NCI-H2107 (cell line): ENCODE results near the gene PKD1.
"Not testable (repeated sequence)": the region's sequence is repeated elsewhere in the genome, so short reads cannot be mapped to it uniquely, and the experiment has no call there.

Experiments
- DNase-seq: peaks from one replicate; lab custom pipeline; 2025; lab: John Stamatoyannopoulos, UW

The PKD1 gene

GRCh38 chr16:2150418-2151187 is 14.9 kb upstream of the PKD1 start:
- DNase-seq, result no peak

- no peak for DNase-seq
Observed at GRCh38 chr16:2149630-2150417, 14.1 kb upstream of the PKD1 start.

- DNase-seq, result no peak
Observed at GRCh38 chr16:2148714-2149629, 13.3 kb upstream of the PKD1 start.

- peak; percentile 85 for DNase-seq
Observed at GRCh38 chr16:2147981-2148671, 12.4 kb upstream of the PKD1 start, which contains the start of gene RAB26. RAB26 (plus strand) TSS chr16:2148625; CDS start chr16:2148784, 159 bp downstream.

GRCh38 chr16:2147378-2147777 is 11.7 kb upstream of the PKD1 start:
- no peak for DNase-seq

GRCh38 chr16:2145843-2146242 is 10.1 kb upstream of the PKD1 start:
- DNase-seq, result no peak

GRCh38 chr16:2143878-2144485 is 8.3 kb upstream of the PKD1 start:
- no peak for DNase-seq

- DNase-seq, result no peak
Observed at GRCh38 chr16:2142942-2143877, 7.5 kb upstream of the PKD1 start.

- DNase-seq, result not testable (repeated sequence)
Observed at GRCh38 chr16:2135071-2135470, 627 bp downstream of the PKD1 start.

GRCh38 chr16:2133797-2134196 is 1.9 kb downstream of the PKD1 start:
- DNase-seq, result not testable (repeated sequence)

GRCh38 chr16:2129890-2130447 is 5.7 kb downstream of the PKD1 start:
- DNase-seq, result not testable (repeated sequence)

- DNase-seq, result not testable (repeated sequence)
Observed at GRCh38 chr16:2129251-2129650, 6.4 kb downstream of the PKD1 start.

- DNase-seq, result not testable (repeated sequence)
Observed at GRCh38 chr16:2127630-2128280, 7.9 kb downstream of the PKD1 start.

GRCh38 chr16:2126928-2127556 is 8.7 kb downstream of the PKD1 start:
- not testable (repeated sequence) for DNase-seq

GRCh38 chr16:2126161-2126743 is 9.4 kb downstream of the PKD1 start:
- not testable (repeated sequence) for DNase-seq

- DNase-seq, result not testable (repeated sequence)
Observed at GRCh38 chr16:2125609-2126008, 10.1 kb downstream of the PKD1 start.

GRCh38 chr16:2124694-2125444 is 10.8 kb downstream of the PKD1 start:
- not testable (repeated sequence) for DNase-seq
